ENCODE results near the gene RORC.
"Not testable (repeated sequence)": the region's sequence is repeated elsewhere in the genome, so short reads cannot be mapped to it uniquely, and the experiment has no call there.

The RORC gene

DNA sequence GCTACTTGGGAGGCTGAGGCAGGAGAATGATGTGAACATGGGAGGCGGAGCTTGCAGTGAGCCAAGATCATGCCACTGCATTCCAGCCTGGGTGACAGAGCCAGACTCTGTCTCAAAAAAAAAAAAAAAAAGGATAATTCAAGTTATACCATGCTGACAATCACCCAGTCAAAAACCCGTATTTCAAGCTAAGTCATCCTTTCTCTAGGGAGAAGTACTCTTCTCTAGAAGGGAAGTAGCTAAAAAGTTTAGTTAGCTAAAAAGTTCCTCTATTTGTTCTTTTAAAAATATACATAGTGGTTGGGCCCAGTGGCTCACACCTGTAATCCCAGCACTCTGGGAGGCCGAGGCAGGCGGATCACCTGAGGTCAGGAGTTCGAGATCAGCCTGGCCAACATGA, 50.9 kb downstream of the RORC start:
- in situ Hi-C loops (cut with HindIII; ENCODE audit: low sequenced_read_pairs), result not testable (repeated sequence)

DNA sequence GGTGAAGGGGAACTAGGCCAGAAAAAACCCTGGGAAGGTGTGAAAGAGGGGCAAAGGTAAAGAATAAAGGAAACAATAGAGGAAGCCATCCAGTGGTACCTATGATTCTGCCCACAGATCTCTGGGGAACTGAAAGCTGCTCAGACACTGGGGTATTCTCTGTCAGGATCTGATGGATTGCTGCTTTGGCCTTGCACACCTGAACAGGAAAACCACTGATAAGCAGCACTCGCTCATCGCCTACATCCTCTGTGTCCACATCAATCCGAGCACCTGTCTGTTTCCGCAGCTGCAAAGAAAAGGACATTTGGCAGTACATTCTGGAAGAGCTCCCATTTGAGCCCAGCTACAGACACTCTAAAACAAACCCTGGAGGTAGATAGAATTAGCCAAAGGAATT, 51.8 kb downstream of the RORC start:
- in situ Hi-C loops (cut with HindIII; ENCODE audit: low sequenced_read_pairs), result no loop called here

DNA sequence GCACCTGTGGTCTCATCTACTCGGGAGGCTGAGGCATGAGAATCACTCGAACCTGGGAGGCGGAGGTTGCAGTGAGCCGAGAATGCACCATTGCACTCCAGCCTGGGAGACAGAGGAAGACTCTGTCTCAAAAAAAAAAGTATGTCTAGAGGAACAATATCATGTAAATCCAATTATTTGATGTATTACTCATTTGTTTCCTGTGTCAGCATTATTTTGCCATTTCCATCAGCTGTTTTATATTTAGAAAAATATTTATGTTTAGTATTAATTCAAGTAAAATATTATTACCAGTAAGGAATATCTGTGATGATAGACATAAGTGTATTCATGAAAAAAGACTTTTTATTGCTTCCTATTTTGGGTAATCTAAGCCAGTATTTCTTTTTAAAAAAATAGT, 54.3 kb downstream of the RORC start:
- in situ Hi-C loops (cut with HindIII; ENCODE audit: low sequenced_read_pairs), result no loop called here

DNA sequence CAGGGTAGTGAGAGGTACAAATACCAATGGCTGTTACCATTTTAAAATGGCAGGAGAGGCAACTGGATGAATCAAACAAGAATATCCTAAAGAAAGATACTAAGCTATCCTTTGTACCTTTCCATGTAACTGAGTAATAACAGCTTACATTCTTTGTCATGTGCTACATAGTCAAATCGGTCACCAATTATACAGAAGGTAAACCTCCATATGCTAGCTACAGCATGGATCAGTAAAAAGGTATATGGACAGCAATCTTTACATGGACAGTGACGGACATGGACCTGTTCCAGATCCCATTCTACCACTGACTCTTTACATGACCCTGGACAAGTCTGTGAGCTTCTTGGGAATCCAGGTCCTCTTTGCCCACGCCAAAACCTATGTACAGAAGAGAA, 54.9 kb downstream of the RORC start:
- in situ Hi-C loops (cut with HindIII; ENCODE audit: low sequenced_read_pairs), result no loop called here

DNA sequence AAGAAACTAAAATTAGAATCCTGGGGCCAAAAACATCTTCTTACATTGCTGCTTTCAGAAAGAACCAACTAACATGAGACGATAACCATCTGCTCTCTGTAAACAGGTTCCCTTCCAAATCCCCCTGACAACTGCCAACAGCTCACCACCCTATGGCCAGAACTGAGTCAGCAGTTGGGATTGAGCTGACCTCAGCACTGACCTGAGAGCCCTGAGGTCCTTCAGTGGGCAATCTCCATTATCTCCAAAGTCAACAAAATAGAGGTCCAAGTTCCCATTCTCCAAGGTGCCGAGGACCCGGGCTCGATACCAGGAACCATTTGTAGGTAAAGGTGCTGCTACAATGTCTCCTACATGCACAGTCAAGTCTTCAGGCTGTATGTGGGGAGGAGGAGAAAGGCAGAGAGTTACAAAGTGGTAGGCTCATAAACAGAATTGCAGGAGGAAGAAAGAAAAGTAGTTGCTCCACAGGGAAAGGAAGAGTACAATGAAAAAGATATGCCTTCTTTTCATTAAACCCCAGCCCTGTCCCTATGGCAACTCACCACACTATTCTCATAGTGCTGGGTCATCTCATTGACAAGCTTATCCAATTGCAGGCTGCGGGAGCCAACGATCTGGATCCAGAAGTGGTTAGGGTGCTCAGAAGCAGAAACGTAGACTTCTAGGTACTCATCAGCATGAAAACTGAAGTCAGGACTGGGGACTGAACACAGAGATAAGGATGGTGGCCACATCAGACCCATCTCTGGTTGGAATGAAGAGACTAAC, 55.5 kb downstream of the RORC start:
- in situ Hi-C loops (cut with HindIII; ENCODE audit: low sequenced_read_pairs), result no loop called here

DNA sequence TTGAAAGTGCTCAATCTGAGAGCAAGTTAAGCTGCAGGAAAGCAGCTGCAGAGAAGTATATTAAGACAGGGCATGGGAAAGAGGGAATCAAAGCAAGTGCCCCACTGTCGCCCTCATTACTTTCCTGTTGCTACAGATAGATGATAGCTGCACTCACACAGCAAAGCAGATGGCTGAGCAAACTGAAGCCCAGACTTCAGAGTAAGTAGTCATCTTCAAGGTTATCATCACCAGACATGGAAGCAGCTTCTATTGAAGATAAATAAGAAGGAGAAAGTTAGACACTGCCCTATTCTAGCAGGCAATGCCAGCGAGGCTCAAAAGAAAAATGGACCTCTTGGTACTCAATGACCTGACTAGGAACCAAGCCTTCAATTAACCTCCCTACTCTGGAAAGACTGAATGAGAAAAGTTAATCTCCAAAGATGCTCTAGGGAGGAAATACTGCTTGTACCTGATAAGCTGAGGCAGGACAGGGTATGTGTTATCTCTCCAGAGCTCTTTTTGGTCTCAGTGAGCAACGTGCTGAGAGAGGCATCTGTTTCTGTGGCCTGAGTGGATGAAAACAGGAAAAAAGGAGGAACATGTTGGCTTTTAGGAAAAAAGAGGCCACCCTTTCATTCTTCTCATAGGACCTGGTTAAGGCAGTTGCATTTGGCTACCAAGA, 57.2 kb downstream of the RORC start:
- in situ Hi-C loops (cut with HindIII; ENCODE audit: low sequenced_read_pairs), result no loop called here

DNA sequence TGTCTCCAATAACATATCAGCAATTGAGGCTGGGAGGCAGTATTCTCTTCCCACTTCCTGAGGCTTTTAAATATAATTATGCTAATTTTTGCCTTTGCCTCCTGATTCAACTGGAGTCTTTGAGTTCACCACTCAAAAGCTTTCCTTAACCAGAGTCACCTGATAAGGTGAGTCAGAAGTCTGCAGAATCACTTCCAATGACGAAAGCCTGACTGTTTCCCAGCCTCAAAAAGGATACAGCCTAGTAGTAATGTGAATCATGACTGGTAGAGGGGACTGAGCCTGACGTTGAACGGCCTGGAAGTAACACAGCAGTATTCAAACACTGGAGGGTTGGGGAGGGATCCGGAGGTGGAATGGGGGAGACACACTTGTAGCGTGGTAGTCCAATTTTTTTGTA, 57.9 kb downstream of the RORC start:
- in situ Hi-C loops (cut with HindIII; ENCODE audit: low sequenced_read_pairs), result no loop called here

DNA sequence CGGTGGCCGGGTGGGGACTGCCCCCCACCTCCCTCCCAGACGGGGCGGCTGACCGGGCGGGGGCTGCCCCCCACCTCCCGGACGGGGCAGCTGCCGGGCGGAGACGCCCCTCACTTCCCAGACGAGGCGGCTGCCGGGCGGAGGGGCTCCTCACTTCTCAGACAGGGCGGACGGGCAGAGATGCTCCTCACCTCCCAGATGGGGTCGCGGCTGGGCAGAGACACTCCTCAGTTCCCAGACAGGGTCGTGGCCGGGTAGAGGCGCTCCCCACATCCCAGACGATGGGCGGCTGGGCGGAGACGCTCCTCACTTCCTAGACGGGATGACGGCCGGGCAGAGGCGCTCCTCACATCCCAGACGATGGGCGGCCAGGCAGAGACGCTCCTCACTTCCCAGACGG, 62.3 kb downstream of the RORC start:
- in situ Hi-C loops (cut with HindIII; ENCODE audit: low sequenced_read_pairs), result not testable (repeated sequence)

DNA sequence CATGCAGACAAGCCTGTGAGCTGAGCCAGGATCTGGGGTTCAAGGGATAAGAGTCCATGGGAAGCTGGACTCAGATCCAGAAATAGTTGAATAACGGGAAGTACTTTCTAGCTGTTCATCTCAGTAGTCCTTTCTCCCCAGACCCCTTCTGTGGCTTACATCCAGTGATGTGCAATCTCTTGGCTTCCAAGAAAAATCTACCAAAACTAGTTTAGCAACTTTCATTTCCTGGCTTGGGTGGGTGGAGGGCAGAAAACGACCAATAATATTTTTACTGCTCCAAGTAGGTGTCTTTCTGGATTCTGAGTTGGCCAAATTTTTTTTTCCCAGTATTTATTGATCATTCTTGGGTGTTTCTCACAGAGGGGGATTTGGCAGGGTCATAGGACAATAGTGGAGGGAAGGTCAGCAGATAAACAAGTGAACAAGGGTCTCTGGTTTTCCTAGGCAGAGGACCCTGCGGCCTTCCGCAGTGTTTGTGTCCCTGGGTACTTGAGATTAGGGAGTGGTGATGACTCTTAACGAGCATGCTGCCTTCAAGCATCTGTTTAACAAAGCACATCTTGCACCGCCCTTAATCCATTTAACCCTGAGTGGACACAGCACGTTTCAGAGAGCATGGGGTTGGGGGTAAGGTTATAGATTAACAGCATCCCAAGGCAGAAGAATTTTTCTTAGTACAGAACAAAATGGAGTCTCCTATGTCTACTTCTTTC, 63.1 kb downstream of the RORC start:
- in situ Hi-C loops (cut with HindIII; ENCODE audit: low sequenced_read_pairs), result not testable (repeated sequence)

DNA sequence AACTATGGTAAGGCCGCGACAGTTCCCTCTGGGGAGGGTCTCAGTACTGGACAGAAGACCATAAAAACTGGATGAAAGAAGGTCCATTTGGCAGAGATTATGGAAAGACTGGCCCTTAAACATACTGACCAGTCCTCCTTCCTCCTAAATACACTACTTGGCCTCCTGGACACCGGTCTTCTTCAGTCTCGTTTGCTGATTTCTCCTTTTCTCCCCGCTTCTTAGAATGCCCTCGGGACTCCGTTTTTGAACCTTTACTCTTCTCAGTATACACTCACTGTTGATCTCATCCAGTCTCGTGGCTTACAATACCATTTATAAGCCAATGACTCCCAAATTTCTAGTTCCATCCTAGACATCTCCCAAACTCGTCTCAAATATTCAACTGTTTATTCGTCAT, 67.6 kb downstream of the RORC start:
- in situ Hi-C loops (cut with HindIII; ENCODE audit: low sequenced_read_pairs), result no loop called here

DNA sequence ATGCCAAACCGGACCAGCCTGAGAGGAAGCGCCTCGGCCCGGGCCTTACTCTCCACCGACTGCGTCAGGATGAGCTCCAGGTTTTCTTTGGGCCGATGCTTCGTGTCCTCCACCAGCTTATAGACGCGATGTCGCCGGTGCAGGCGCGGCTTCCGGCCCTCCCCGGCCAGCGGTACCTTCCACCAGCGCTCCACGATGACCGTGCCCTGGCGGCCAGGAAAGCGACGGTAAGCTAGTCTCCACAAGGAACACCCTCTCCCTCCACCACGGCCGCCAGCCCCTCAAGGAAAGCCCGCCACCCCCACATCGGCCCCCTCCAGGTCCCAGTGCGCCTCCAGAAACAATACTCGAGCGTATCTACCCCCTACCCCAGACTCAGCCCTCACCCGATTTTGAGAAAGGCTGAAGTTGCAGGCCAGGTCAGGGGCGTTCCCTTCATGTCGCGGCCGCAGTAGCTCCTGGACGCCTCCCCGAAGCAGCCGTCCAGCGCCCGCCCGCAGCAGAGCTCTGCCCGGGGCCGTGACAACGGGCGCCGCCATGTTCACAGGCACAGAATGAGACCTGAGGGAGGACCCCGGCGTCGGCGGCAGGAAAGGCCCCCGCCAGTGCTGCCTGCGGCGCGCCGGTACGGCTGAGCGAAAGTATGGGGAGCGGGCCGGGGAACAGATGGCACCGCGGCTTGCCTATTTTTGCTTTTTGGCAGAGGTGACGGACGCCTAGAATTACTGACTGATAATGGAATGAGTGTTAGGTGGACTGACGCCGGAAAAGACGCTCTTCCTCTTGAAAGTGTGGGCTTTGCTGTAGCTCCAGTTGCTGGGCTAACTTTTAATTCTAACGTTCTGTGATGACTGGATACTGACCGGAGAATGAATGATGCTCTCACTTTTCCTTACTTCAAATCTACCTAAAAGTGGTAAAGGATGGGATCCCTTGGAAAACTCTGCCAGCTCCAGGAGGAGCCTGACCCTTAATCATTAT, 68.4 kb downstream of the RORC start, which contains the start of gene MRPL9:
MRPL9 (minus strand) TSS at position 556 of the 981 bp plus-strand sequence; CDS start at position 539, 17 bp downstream.
- in situ Hi-C loops (cut with HindIII; ENCODE audit: low sequenced_read_pairs), result no loop called here

DNA sequence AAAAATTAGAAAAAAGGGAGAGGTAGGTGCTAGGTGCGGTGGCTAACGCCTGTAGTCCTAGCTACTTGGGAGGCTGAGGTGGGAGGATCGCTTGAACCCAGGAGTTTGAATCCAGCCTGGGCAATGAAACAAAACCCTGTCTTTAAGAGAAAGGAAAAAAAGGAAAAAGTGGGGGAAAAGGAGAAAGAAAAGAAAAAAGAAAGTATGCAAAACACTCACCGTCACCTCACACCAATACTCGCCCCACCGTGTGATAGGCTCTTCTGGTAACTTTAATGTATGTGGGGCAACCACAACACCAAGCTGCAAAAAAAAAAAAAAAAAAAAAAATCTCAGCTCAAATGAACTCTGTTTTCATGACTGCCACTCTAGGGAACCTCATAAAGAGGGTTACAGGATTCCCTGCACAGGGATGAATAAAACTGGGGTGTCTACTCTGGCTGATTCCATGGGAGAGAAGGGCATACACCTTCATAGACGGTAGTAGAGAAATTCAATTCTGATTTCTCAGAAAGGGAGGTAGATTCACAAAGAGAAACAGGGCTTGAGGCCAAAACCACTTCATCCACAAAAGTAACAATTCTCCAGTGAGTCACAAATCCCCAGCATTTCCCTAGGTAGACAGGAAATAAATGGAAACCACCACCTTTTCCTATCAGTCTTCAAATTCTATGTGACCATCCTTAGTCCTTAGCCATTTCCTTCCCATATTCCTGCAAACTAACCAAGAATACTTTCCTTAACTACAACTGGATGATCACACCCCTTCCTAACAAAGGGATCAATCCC, 70.8 kb downstream of the RORC start:
- in situ Hi-C loops (cut with HindIII; ENCODE audit: low sequenced_read_pairs), result no loop called here

DNA sequence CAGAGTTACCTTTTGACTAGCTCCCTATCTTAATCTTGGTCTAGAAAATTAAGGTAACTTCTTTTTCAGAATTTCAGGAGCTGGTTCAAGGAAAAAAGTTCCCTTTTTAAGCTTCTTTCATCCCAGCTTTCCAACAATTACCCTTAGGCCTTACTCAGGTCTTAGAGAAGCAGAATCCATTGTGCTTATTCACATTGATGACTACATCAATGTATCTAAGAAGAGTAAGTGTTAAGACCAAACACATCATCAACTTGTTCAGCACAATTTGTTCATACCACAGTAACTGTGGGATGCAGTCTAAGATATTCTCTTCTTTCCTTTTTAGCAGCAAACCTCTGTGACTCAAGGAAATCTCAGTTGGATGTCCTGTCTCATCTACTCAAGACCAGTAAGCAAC, 72.4 kb downstream of the RORC start:
- in situ Hi-C loops (cut with HindIII; ENCODE audit: low sequenced_read_pairs), result no loop called here

DNA sequence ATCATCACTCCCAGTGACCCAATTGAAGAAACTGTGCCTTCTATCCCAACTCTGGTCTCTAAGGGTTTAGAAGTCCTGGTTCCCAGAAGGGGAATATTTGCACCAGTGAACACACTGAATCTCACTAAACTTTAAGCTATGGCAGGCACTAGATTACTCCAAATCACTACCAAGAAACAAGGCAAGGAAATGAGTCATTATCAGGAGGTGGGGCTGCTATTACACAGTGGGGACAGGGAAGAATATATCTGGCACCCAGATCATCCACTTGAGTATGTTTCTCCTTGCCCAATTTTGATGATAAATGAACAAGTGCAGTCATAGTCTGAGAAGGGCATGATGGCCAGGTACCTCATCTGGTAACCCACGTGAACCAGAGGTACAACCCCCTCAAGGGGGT, 75.3 kb downstream of the RORC start:
- in situ Hi-C loops (cut with HindIII; ENCODE audit: low sequenced_read_pairs), result no loop called here

Measured in DLD1 (cell line).